Measurements from ENCODE around the gene RALB.

Gene RALB

GRCh38 chr2:120290737-120291136, 38.1 kb downstream of the RALB start:
- Histone ChIP-seq H3K4me3 (ENCODE audit: low read length) (no peak overlapping the region), H3K9me3 (ENCODE audit: low read length) (no peaks in the 10 kb centered on the region), H3K27me3 (ENCODE audit: insufficient read depth, low read length) (no peaks in the 10 kb centered on the region), H2AFZ (ENCODE audit: low read depth, low read length) (no peak overlapping the region), H3K4me1 (ENCODE audit: insufficient read depth, low read length) (peaks cover 28% of the 10 kb centered on the region), H3K36me3 (ENCODE audit: insufficient read depth, low read length) (no peaks in the 10 kb centered on the region)

DNA sequence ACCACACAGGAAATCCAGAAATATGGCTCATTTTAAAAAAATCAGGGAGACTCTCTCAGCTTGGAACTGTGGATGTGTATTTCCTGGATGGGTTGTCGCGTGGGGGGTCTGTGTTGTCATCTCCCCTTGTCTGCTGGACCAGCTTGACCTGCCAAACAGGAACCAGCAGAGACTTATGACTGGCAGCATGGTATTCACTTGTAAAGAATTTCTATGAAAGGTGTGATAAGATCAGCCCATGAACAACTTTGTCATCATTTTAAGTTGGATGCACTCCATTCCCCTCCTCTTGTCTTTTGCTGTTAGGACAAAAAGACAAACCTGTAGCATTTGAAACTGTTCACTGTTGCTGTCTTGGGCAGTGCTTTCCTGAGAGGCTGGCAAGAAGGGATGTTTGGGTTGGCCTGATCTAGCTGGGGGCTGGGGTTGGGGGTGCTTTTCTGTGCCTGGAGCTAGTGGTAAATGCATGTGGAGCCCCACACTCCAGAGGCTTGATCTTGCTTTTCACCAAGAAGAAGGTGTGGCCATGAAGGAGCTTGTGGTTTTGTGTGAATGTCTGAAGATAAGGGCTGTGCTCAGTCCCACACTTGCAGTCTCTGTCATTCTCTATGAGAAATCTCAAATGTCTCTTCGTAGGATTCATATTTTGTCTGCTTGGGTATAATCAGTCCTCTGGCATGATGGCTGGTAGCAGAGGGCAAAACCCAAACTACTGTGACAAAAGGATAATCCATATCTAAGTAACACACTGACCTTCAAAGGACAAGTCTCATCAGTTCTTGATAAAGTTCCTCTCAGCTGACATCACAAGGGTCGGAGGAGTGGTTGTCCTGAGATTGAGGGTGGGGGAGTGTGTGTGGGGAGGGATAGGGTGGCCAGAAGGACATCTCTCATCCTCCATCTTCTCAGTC, 39.0 kb downstream of the RALB start:
- no peak overlapping the region for H2AFZ ChIP-seq (ENCODE audit: low read depth, low read length)
- no peaks in the 10 kb centered on the region for H3K9me3 ChIP-seq (ENCODE audit: low read length)
- H3K4me1 ChIP-seq (ENCODE audit: insufficient read depth, low read length) = peaks cover 28% of the 10 kb centered on the region
- no peaks in the 10 kb centered on the region for H3K27me3 ChIP-seq (ENCODE audit: insufficient read depth, low read length)
- H3K4me3 ChIP-seq (ENCODE audit: low read length) = no peak overlapping the region
- no peaks in the 10 kb centered on the region for H3K36me3 ChIP-seq (ENCODE audit: insufficient read depth, low read length)

DNA sequence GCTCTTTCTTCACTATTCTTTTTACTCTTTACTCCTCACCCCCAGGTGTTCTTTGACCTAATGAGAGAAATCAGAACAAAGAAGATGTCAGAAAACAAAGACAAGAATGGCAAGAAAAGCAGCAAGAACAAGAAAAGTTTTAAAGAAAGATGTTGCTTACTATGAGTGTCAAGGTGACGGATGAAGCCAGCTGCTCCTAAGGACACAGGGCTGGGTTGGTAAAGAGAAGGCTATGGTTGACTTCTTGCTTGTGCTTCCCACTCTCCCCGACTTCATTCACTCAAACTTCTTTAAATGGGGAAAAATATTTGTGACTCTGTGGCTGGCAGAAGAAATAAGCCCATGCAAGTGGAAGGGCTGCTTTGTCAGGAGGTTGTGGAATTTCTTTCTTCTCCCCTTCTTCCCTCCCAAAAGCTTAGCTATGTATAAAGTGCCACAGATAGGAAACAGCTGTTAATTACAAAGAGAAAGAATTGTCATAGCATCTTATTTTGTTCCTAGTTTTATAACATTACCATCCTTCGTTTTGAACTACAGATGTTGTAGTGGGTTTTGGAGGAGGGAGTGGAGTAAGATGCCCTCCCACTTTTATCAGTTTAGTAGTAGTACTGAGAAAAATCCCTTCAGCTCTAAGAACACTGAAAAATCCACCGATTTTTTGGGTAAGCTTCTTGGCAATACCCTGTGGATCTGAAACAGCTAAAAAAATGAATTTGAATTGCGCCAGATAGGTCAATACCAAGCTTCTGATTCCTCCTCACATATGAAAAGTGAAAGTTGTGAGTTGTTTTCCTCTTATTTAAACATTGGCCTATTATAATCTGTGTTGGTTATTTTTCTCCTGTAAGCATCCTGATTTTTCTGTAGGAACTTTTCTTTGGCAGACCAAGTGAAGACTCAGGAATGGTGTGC, 40.7 kb downstream of the RALB start:
- Histone ChIP-seq H3K4me1 (ENCODE audit: insufficient read depth, low read length) (peaks cover 28% of the 10 kb centered on the region), H3K27me3 (ENCODE audit: insufficient read depth, low read length) (no peaks in the 10 kb centered on the region), H3K36me3 (ENCODE audit: insufficient read depth, low read length) (no peaks in the 10 kb centered on the region), H3K4me3 (ENCODE audit: low read length) (no peak overlapping the region), H3K9me3 (ENCODE audit: low read length) (no peaks in the 10 kb centered on the region), H2AFZ (ENCODE audit: low read depth, low read length) (no peak overlapping the region)

- H3K27me3 ChIP-seq (ENCODE audit: insufficient read depth, low read length) = no peaks in the 10 kb centered on the region
- no peaks in the 10 kb centered on the region for H3K36me3 ChIP-seq (ENCODE audit: insufficient read depth, low read length)
- H3K4me3 ChIP-seq (ENCODE audit: low read length) = no peak overlapping the region
- H3K4me1 ChIP-seq (ENCODE audit: insufficient read depth, low read length) = peaks cover 28% of the 10 kb centered on the region
- H2AFZ ChIP-seq (ENCODE audit: low read depth, low read length) = no peak overlapping the region
- H3K9me3 ChIP-seq (ENCODE audit: low read length) = no peaks in the 10 kb centered on the region
Measured at GRCh38 chr2:120294008-120294340, 41.3 kb downstream of the RALB start.

GRCh38 chr2:120298173-120298835, 45.7 kb downstream of the RALB start:
- no peaks in the 10 kb centered on the region for H3K36me3 ChIP-seq (ENCODE audit: insufficient read depth, low read length)
- peaks cover 8% of the 10 kb centered on the region for H3K4me1 ChIP-seq (ENCODE audit: insufficient read depth, low read length)
- no peaks in the 10 kb centered on the region for H3K27me3 ChIP-seq (ENCODE audit: insufficient read depth, low read length)
- no peak overlapping the region for H2AFZ ChIP-seq (ENCODE audit: low read depth, low read length)
- peaks cover 4% of the 10 kb centered on the region for H3K9me3 ChIP-seq (ENCODE audit: low read length)
- no peak overlapping the region for H3K4me3 ChIP-seq (ENCODE audit: low read length)

- no peaks in the 10 kb centered on the region for H3K36me3 ChIP-seq (ENCODE audit: insufficient read depth, low read length)
- H3K4me1 ChIP-seq (ENCODE audit: insufficient read depth, low read length) = peaks cover 1% of the 10 kb centered on the region
- no peak overlapping the region for H2AFZ ChIP-seq (ENCODE audit: low read depth, low read length)
- peaks cover 4% of the 10 kb centered on the region for H3K9me3 ChIP-seq (ENCODE audit: low read length)
- H3K27me3 ChIP-seq (ENCODE audit: insufficient read depth, low read length) = no peaks in the 10 kb centered on the region
- no peak overlapping the region for H3K4me3 ChIP-seq (ENCODE audit: low read length)
Measured at GRCh38 chr2:120299004-120299403, 46.4 kb downstream of the RALB start.

DNA sequence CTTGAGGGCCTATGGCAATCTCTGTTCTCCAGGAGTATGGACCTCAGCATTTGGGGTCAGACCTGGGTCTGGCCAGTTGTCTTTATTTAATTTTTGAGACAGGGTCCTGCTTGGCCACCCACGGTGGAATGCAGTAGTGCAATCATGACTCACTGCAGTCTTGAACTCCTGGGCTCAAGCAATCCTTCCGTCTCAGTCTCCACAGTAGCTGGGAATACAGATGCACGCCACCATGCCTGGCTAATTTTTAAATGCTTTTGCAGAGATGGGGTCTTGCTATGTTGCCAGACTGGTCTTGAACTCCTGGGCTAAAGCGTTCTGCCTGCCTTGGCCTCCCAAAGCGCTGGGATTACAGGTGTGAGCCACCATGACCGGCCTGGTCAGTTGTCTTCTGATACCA, 46.9 kb downstream of the RALB start:
- Histone ChIP-seq H3K27me3 (ENCODE audit: insufficient read depth, low read length) (no peaks in the 10 kb centered on the region), H3K4me3 (ENCODE audit: low read length) (no peak overlapping the region), H2AFZ (ENCODE audit: low read depth, low read length) (no peak overlapping the region), H3K9me3 (ENCODE audit: low read length) (peaks cover 4% of the 10 kb centered on the region), H3K4me1 (ENCODE audit: insufficient read depth, low read length) (no peaks in the 10 kb centered on the region), H3K36me3 (ENCODE audit: insufficient read depth, low read length) (no peaks in the 10 kb centered on the region)

GRCh38 chr2:120300385-120300784, 47.7 kb downstream of the RALB start:
- H2AFZ ChIP-seq (ENCODE audit: low read depth, low read length) = no peak overlapping the region
- H3K36me3 ChIP-seq (ENCODE audit: insufficient read depth, low read length) = no peaks in the 10 kb centered on the region

GRCh38 chr2:120301284-120301683, 48.6 kb downstream of the RALB start:
- H3K36me3 ChIP-seq (ENCODE audit: insufficient read depth, low read length) = no peaks in the 10 kb centered on the region
- peaks cover 4% of the 10 kb centered on the region for H3K9me3 ChIP-seq (ENCODE audit: low read length)
- H3K4me1 ChIP-seq (ENCODE audit: insufficient read depth, low read length) = no peaks in the 10 kb centered on the region
- no peaks in the 10 kb centered on the region for H3K27me3 ChIP-seq (ENCODE audit: insufficient read depth, low read length)
- H3K4me3 ChIP-seq (ENCODE audit: low read length) = no peak overlapping the region
- no peak overlapping the region for H2AFZ ChIP-seq (ENCODE audit: low read depth, low read length)

More at GRCh38 chr2:120300385-120300784, 47.7 kb downstream of the RALB start:
- H3K4me3 ChIP-seq (ENCODE audit: low read length) = no peak overlapping the region
- H3K27me3 ChIP-seq (ENCODE audit: insufficient read depth, low read length) = no peaks in the 10 kb centered on the region
- no peaks in the 10 kb centered on the region for H3K4me1 ChIP-seq (ENCODE audit: insufficient read depth, low read length)
- peaks cover 4% of the 10 kb centered on the region for H3K9me3 ChIP-seq (ENCODE audit: low read length)

DNA sequence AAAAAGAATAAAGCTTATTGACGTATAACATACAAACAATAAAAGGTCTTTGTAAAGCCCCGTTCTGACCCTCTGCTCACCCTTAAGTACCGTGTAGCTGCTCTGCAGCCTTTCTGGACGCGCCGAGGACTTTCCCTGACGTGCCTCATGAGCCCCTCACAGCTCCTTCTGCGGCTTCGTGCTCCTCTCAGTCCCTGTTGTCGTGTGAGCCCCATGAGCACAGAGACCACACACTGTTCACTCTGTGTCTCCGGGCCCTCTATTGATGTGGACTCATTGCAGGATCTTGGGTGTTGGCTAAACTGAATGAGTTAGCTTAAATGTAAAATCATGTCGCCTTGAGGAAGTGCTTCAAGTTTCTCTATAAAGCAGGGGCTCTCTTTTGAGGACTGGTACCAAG, 49.6 kb downstream of the RALB start:
- peaks cover 4% of the 10 kb centered on the region for H3K9me3 ChIP-seq (ENCODE audit: low read length)
- no peaks in the 10 kb centered on the region for H3K4me1 ChIP-seq (ENCODE audit: insufficient read depth, low read length)
- H3K27me3 ChIP-seq (ENCODE audit: insufficient read depth, low read length) = no peaks in the 10 kb centered on the region
- H2AFZ ChIP-seq (ENCODE audit: low read depth, low read length) = no peak overlapping the region
- no peaks in the 10 kb centered on the region for H3K36me3 ChIP-seq (ENCODE audit: insufficient read depth, low read length)
- H3K4me3 ChIP-seq (ENCODE audit: low read length) = no peak overlapping the region

DNA sequence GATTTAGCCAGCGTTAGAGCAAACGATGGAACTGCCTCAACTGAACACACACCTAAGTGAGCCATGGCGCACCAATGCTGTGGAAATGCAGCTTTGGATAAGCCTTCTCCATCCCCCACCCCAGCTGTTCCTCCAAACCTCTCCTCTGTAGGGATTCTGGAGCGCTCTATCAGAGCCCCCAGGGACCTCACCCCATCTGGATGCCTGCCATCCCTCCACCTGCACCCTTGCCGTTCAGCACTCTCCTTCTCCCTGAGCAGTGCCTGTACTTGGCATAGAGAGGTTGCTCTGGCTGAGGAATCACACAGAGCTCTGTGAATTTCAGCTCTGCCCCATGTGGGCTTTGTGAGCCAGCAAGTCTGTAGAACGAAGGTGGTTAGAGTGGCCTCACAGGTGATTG, 50.5 kb downstream of the RALB start:
- peaks cover 4% of the 10 kb centered on the region for H3K9me3 ChIP-seq (ENCODE audit: low read length)
- no peaks in the 10 kb centered on the region for H3K36me3 ChIP-seq (ENCODE audit: insufficient read depth, low read length)
- no peaks in the 10 kb centered on the region for H3K4me1 ChIP-seq (ENCODE audit: insufficient read depth, low read length)
- H3K4me3 ChIP-seq (ENCODE audit: low read length) = no peak overlapping the region
- H3K27me3 ChIP-seq (ENCODE audit: insufficient read depth, low read length) = no peaks in the 10 kb centered on the region
- no peak overlapping the region for H2AFZ ChIP-seq (ENCODE audit: low read depth, low read length)

DNA sequence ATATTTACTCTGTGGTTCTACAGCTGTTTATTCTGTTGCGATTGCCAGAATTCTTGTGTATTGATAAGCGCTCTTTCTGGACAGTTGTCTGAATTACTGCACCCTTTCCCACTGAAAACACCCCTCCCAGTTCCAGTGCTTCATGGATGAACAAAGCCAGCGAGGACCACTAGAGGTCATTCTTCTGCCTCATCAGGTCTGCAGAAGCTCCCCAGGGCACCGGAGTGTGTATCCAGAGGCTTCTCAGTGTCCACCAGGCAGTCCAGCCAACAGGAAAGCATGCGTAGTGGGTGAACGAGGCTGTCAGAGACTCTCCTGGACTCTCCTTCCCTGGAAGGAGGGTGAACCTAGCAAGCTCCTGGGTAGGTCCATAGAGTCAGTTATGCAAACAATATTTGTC, 52.6 kb downstream of the RALB start:
- no peaks in the 10 kb centered on the region for H3K27me3 ChIP-seq (ENCODE audit: insufficient read depth, low read length)
- no peaks in the 10 kb centered on the region for H3K4me1 ChIP-seq (ENCODE audit: insufficient read depth, low read length)
- no peaks in the 10 kb centered on the region for H3K36me3 ChIP-seq (ENCODE audit: insufficient read depth, low read length)
- no peak overlapping the region for H3K4me3 ChIP-seq (ENCODE audit: low read length)
- no peak overlapping the region for H2AFZ ChIP-seq (ENCODE audit: low read depth, low read length)
- H3K9me3 ChIP-seq (ENCODE audit: low read length) = peaks cover 4% of the 10 kb centered on the region
